GM12801 (cell line): ENCODE data around the gene WFDC8.
A peak's percentile ranks its signal among the peaks of the same experiment; 100 is the strongest.

ENCODE experiments used
- CTCF ChIP-seq: IDR thresholded peaks from one replicate; pipeline ENCODE4 v1.5.1; 2011; ENCODE audit warnings: control low read depth; ENCODE audit not compliant: insufficient read length; ENCODE audit errors: extremely low read depth

Gene WFDC8

GRCh38 chr20:45593498-45593897, 14.4 kb upstream of the WFDC8 start:
- no peak for TF ChIP-seq CTCF

GRCh38 chr20:45592574-45593189, 13.6 kb upstream of the WFDC8 start:
- TF ChIP-seq CTCF: peak; percentile 45

- TF ChIP-seq CTCF: no peak
Observed at GRCh38 chr20:45589725-45590124, 10.6 kb upstream of the WFDC8 start.

- TF ChIP-seq CTCF: no peak
Observed at GRCh38 chr20:45588800-45589199, 9.7 kb upstream of the WFDC8 start.

DNA sequence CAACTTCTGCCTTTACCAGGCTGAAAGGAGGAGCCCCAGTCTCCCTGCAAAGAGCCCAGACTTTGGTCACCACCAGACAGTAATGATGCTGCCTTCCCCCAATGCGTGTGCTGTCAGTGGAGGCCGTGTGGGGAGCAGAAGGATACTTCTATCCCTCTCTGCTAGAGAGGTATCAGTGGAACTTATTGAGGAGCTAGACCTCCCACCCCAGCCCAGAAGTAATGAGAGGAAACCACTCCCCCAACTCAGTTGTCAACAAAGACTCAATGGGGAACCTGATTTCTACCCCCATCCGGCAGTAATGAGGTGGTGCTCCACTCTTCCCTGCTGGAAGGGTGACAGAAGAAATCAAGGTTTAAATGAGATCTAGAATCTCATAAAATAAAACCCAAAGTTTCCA, 4.4 kb upstream of the WFDC8 start:
- TF ChIP-seq CTCF: no peak

DNA sequence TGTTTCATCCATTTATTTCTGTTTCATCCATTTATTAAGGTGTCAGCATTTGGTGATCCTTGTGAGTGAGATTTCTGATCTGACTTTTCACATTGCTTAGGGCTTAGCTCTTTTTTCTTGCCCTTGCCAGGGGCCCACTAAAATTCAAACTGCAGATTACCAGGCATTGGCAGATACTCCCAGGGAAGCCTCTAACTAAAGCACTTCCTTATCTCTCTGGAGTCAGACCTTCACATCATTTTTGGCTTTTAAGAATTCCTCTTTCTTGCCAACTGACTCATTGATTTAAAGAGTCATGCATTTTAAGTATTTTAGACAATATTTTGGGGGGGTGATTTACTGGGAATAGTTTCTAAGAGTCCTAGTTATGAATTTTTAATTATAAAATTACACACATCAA, 2.6 kb upstream of the WFDC8 start:
- TF ChIP-seq CTCF: no peak

DNA sequence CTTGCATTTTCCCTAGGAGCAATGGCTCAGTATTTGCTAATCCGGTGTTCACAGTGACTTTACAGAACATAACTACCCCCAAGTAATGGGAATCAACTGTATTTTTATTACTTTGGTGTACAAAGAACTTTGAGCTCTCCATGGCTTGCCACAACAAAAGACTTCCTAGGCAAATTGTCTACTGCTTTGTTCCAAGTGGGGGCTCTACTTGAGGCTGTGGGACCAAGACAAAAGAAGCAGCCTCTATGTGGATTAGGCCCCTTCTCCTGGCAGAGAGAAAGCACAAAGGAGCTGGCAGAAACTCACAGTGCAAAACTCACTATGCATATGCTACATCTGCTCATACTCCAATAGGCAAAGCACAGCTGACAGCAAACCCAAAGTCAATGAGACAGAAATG, 853 bp downstream of the WFDC8 start:
- no peak for TF ChIP-seq CTCF
